Kidney tubule cell (primary cell): ENCODE results near the gene ZNF487.
"Not testable (repeated sequence)": the region's sequence is repeated elsewhere in the genome, so short reads cannot be mapped to it uniquely, and the experiment has no call there.

Source experiments
- DNase-seq: peaks from one replicate; pipeline ENCODE4 v3.0.0-alpha.2; 2018; ENCODE audit warnings: low spot score

The ZNF487 gene

DNA sequence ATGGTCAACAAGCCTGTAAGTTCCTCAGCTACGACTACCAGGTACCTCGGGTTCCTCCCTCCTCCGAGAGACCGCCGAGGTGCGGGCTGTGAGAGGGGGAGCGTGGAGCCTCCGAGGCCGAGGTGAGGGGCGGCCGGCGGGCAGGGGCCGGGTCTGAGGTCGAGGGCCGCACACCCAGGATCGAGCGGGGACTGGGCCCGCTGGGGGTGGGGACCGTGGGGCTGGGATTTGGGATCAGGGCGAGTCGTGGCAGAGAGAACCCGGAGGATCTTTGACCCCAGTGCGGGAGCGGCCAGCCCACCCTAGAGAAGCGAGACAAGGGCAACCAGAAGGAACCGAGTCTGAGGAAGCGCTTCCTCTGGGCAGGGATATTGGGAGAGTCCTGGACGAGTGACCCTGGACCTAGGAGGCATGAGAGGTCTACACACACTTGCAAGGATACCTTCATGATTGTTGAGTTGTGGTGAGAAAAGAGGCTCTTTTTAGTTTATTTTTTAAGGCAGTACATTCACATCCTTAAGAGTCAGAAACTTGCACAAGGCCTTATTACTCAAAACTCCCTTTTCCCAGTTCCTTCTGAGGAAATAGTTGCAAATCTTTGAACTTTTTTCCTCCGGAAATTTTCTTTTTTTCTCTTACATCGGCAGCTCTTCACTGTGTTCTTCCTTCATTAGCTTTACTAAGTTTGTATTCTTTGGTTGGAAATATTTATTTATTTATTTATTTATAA, 395 bp downstream of the ZNF487 start:
- no peak for DNase-seq

DNA sequence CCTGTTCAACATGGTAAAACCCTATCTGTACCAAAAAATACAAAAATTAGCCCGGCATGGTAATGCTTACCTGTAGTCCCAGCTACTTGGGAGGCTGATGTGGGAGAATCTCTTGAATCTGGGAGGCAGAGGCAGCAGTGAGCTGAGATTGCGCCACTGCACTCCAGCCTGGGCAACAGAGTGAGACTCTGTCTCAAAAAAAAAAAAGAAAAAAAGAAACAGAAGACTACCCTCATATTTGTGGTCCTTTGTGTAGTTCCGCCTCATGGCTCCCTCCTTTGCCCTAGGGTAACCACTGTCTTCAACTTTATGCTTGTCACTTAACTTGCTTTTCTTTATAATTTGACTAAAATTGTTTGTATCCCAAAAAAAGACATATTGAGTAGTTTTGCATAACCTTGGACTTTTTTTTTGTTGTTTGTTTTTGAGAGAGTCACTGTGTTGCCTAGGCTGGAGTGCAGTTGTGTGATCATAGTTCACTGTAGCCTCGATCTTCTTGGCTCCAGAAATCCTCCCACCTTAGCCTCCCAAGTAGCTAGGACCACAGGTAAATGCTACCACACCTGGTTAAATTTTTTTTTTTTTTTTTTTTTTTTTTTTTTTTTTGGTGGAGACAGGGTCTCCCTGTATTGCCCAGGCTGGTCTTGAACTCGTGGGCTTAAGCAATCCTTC, 3.7 kb downstream of the ZNF487 start:
- DNase-seq = no peak

DNA sequence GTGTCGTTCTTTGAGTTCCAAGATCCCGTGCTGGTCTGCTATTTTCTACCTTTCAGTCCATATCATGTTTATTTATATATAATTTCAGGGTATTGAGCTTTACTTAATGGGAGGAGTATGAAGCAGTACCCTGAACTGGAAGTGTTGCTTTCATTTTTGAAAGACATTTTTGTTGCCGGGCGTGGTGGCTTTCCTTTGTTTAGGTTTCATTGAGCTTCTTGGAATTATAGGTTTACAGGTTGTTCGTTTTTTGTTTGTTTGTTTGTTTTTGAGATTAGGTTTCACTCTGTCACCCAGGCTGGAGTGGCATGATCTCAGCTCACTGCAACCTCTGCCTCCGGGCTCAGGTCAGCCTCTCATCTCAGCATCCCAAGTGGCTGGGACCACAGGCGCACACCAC, 7.4 kb downstream of the ZNF487 start:
- DNase-seq = no peak

DNA sequence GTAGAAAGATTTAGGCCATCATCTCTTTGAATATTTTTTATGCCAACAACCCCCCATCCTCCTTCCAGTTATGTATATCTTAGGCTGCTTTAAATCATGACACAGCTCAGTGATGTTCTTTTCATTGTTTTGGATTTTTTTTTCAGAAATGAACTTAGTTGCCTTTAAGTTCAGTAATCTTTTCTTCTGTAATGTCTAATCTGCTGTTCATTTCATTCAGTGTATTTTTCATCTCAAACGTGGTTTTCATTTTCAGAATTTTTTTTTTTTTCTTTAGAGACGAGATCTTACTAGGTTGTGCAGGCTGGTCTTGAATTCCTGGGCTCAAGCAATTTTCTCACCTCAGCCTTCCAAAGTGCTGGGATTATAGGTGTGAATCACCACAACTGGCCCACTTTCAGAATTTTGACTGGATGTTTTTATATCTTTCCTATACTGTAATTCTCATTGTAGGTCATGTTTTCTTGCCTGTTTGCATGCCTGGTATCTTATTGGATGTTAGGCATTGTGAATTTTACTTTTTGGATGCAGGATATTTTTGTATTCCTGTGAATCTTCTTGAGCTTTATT, 8.1 kb downstream of the ZNF487 start:
- no peak for DNase-seq

GRCh38 chr10:43446219-43447017, 9.5 kb downstream of the ZNF487 start:
- DNase-seq = not testable (repeated sequence)

DNA sequence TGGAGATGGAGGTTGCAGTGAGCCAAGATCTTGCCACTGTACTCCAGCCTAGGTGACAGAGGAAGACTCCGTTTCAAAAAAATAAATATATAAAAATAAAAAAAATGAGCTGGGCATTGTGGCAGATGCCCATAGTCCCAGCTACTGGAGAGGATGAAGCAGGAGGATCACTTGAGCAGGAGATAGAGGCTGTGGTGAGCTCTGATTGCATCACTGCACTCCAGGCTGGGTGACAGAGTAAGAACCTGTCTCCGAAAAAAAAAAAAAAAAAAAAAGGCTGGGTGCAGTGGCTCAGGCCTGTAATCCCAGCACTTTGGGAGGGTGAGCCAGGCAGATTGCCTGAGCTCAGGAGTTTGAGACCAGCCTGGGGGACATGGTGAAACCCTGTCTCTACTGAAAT, 11.8 kb downstream of the ZNF487 start:
- no peak for DNase-seq

- no peak for DNase-seq
These were observed 15.5 kb downstream of the ZNF487 start for GRCh38 chr10:43452356-43452914.

DNA sequence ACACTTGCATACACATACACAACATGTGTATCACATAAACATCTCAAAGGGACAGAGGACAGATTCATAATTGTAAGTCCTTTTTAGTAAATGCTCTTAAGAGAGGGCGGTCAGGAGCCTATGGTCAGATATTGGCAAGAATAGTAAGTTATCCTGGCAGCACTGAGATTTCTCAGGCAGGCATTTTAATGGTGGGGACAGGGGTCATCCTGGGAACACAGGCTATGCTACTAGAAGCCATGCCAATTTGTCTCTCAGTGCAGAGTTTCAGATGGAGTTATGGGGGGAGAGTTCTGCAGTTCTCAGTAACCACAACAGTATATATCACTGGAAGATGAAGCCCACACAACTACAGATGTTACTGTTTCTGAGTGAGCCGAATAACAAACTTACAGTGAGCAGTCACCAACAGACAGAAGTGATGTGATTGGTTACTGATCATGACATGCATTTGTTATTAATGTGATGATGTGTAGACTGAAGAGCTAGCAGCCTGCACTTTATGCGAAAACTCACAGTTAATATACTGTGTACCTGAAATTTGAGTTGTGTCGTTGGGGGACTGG, 16.4 kb downstream of the ZNF487 start:
- DNase-seq = no peak

GRCh38 chr10:43454025-43454424, 17.1 kb downstream of the ZNF487 start:
- peak; percentile 21 for DNase-seq

DNA sequence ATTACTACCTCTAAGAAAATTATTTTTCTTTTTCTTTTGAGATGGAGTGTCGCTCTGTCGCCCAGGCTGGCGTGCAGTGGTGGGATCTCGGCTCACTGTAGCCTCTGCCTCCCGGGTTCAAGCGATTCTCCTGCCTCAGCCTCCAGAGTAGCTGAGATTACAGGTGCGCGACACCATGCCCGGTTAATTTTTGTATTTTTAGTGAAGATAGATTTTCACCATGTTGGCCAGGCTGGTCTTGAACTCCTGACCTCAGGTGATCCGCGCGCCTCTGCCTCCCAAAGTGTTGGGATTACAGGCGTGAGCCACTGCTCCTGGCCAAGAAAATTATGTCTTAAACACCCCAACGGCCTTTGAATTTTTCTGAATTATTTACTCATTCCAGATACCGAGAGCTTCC, 19.6 kb downstream of the ZNF487 start:
- DNase-seq = not testable (repeated sequence)

DNA sequence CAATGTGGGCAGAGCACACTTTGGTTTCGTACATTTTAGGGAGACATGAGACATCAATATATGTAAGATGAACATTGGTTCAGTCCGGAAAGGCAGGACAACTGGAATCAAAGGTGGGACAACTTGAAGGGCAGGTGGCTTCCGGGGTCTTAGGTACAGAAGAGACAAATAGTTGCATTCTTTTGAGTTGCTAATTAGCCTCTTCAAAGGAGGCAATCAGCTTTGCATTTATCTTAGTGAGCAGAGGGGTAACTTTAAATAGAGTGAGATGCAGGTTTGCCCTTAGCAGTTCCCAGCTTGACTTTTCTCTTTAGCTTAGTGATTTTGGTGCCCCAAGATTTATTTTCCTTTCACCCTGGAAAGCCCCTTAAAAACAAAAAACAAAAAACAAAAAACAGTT, 21.3 kb downstream of the ZNF487 start:
- DNase-seq = no peak

DNA sequence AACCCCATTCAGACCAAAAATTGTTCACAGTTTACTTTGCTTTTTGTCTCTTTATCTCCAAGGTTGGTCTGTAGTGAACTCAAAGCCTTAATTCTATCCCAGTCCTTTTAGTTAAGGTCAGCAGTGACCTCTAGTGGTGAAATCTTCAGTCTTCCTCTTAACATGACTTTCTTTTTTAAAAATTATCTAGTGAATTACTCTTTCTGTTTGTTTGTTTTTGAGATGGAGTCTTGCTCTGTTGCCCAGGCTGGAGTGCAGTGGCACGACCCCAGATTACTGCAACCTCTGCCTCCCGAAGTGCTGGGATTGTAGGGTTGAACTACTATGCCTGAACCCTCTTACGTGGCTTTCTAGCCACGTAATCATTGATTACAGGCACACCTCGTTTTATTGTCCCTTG, 25.0 kb downstream of the ZNF487 start:
- DNase-seq = peak; percentile 78

DNA sequence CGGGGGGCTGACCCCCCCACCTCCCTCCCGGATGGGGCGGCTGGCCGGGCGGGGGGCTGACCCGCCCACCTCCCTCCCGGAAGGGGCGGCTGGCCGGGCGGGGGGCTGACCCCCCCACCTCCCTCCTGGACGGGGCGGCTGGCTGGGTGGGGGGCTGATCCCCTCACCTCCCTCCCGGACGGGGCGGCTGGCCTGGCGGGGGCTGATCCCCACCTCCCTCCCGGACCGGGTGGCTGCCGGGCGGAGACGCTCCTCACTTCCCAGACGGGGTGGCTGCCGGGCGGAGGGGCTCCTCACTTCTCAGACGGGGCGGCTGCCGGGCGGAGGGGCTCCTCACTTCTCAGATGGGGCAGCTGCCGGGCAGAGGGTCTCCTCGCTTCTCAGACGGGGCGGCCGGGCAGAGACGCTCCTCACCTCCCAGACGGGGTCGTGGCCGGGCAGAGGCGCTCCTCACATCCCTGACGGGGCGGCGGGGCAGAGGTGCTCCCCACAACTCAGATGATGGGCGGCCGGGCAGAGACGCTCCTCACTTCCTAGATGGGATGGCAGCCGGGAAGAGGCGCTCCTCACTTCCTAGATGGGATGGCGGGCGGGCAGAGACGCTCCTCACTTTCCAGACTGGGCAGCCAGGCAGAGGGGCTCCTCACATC, 28.3 kb downstream of the ZNF487 start:
- DNase-seq = not testable (repeated sequence)

GRCh38 chr10:43465736-43466120, 28.8 kb downstream of the ZNF487 start:
- not testable (repeated sequence) for DNase-seq

GRCh38 chr10:43471146-43471545, 34.2 kb downstream of the ZNF487 start:
- no peak for DNase-seq

- DNase-seq = no peak
These were observed 35.2 kb downstream of the ZNF487 start for GRCh38 chr10:43471935-43472720.

- DNase-seq = no peak
These were observed 42.4 kb downstream of the ZNF487 start for GRCh38 chr10:43479275-43479674.

- DNase-seq = no peak
These were observed 45.6 kb downstream of the ZNF487 start for GRCh38 chr10:43482319-43483078.

DNA sequence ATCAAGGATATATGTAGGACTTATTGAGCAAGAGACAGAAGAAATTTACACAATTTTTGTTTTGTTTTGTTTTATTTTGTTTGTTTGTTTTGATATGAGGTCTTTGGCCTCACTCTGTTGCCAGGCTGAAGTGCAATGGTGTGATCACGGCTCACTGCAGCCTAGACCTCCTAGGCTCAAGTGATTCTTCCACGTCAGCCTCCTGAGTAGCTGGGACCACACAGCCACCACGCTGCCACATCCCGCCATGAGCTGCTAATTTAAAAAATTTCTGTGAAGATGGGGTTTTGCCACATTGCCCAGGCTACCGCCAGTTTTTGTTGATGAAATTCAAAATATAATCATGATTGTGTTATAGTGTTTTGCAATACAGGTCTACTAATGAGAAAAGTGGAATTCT, 54.9 kb downstream of the ZNF487 start:
- no peak for DNase-seq

DNA sequence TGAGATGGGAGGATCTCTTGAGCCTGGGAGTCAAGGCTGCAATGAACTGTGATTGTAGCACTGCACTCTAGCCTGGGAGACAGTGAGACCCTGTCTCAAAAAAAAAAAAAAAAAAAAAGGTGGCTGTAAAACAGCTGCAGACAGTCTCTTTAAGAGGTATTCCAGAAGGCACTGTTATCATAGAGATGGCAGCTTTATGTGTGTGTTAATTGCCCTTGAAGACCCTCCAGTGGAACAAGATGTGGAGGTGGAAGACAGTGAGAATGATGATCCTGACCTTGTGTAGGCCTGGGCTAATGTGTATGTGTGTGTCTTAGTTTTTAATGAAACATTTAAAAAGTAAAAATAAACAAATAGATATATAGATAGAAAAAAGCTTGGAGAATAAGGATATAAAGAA, 66.0 kb downstream of the ZNF487 start:
- no peak for DNase-seq
